ENCODE data around the gene TCN2.

Gene TCN2

DNA sequence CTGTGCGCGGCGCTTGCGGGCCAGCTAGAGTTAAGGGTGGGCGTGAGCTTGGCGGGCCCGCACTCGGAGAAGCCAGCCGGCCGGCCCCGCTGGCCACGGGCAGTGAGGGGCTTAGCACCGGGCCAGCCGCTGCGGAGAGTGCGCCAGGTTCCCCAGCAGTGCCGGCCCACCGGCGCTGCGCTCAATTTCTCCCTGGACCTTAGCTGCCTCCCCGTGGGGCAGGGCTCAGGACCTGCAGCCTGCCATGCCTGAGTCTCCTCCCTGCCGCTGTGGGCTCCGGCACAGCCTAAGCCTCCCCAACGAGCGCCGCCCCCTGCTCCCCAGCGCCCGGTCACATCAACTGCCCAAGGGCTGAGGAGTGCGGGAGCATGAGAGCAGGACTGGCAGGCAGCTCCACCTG is 10.1 kb upstream of the TCN2 start:
- Histone ChIP-seq H3K36me3 (ENCODE audit: insufficient read depth) (no peaks in the 10 kb centered on the region), H3K4me2 (no peak overlapping the region), H3K79me2 (ENCODE audit: insufficient read depth, low read depth) (no peaks in the 10 kb centered on the region), H4K20me1 (ENCODE audit: insufficient read depth) (no peaks in the 10 kb centered on the region), H3K4me1 (ENCODE audit: low read depth, poor library complexity, severe bottlenecking) (peaks cover 8% of the 10 kb centered on the region), H3K27ac (no peak overlapping the region), H3K27me3 (ENCODE audit: insufficient read depth, low read depth) (peaks cover 16% of the 10 kb centered on the region; the same call in 1 of the 2 replicates), H2AFZ (ENCODE audit: low read depth) (no peak overlapping the region), H3K4me3 (IDR thresholded peaks at IDR 0.05; ENCODE audit: insufficient read depth, low read depth, low read length) (no peak overlapping the region), H3K9ac (no peak overlapping the region)
- TF ChIP-seq, protein P1, sequence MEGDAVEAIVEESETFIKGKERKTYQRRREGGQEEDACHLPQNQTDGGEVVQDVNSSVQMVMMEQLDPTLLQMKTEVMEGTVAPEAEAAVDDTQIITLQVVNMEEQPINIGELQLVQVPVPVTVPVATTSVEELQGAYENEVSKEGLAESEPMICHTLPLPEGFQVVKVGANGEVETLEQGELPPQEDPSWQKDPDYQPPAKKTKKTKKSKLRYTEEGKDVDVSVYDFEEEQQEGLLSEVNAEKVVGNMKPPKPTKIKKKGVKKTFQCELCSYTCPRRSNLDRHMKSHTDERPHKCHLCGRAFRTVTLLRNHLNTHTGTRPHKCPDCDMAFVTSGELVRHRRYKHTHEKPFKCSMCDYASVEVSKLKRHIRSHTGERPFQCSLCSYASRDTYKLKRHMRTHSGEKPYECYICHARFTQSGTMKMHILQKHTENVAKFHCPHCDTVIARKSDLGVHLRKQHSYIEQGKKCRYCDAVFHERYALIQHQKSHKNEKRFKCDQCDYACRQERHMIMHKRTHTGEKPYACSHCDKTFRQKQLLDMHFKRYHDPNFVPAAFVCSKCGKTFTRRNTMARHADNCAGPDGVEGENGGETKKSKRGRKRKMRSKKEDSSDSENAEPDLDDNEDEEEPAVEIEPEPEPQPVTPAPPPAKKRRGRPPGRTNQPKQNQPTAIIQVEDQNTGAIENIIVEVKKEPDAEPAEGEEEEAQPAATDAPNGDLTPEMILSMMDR (conservative IDR thresholded peaks at IDR 0.05; ENCODE audit: low read depth, low read length): no peak

DNA sequence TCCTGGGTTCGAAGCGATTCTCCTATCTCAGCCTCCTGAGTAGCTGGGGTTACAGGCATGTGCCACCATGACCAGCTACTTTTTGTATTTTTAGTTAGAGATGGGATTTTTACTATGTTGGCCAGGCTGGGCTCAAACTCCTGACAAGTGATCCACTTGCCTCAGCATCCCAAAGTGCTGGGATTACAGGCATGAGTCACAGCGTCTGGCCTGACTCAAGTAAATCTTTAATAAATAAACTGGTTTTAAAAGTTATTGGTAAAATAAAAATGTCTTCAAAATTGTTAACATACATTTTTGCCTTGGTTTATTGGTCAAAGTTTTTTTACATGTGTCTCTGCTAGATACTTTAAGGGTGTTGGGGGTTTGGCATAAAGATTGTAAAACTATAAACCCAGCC is 8.0 kb upstream of the TCN2 start:
- Histone ChIP-seq H3K4me1 (ENCODE audit: low read depth, poor library complexity, severe bottlenecking) (peaks cover 12% of the 10 kb centered on the region), H3K27ac (no peak overlapping the region), H4K20me1 (ENCODE audit: insufficient read depth) (no peaks in the 10 kb centered on the region), H2AFZ (ENCODE audit: low read depth) (no peak overlapping the region), H3K79me2 (ENCODE audit: insufficient read depth, low read depth) (no peaks in the 10 kb centered on the region), H3K4me2 (no peak overlapping the region), H3K27me3 (ENCODE audit: insufficient read depth, low read depth) (peaks cover 2% of the 10 kb centered on the region; the same call in 1 of the 2 replicates), H3K4me3 (IDR thresholded peaks at IDR 0.05; ENCODE audit: insufficient read depth, low read depth, low read length) (no peak overlapping the region), H3K9ac (no peak overlapping the region), H3K36me3 (ENCODE audit: insufficient read depth) (no peaks in the 10 kb centered on the region)
- TF ChIP-seq, protein P1 (conservative IDR thresholded peaks at IDR 0.05; ENCODE audit: low read depth, low read length): no peak

DNA sequence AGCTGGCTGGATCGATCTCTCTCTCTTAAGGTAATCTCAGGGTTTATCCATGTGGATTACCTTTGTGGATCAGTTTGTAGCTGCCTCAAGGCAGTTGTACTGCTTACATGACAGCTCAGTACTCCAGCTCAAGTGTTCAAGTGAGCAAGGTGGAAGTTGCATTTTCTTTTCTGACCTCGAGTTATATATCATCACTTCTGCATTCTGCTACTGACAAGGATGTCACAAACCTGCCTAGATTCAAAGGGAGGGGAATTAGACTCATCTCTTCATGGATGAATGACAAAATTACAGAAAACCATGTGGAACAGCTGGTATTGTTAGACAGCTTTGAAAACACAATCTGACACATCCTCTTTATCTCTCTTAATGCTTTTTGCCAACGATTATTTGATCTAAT is 6.1 kb upstream of the TCN2 start:
- H3K4me2 ChIP-seq: no peak overlapping the region
- no peaks in the 10 kb centered on the region for H3K79me2 ChIP-seq (ENCODE audit: insufficient read depth, low read depth)
- H3K27me3 ChIP-seq (ENCODE audit: insufficient read depth, low read depth): no peaks in the 10 kb centered on the region
- no peak overlapping the region for H3K9ac ChIP-seq
- no peak overlapping the region for H3K27ac ChIP-seq
- peaks cover 28% of the 10 kb centered on the region for H3K4me1 ChIP-seq (ENCODE audit: low read depth, poor library complexity, severe bottlenecking)
- TF ChIP-seq, protein P1 (conservative IDR thresholded peaks at IDR 0.05; ENCODE audit: low read depth, low read length): no peak
- H3K36me3 ChIP-seq (ENCODE audit: insufficient read depth): no peaks in the 10 kb centered on the region
- no peaks in the 10 kb centered on the region for H4K20me1 ChIP-seq (ENCODE audit: insufficient read depth)
- H3K4me3 ChIP-seq (IDR thresholded peaks at IDR 0.05; ENCODE audit: insufficient read depth, low read depth, low read length): no peak overlapping the region
- no peak overlapping the region for H2AFZ ChIP-seq (ENCODE audit: low read depth)

DNA sequence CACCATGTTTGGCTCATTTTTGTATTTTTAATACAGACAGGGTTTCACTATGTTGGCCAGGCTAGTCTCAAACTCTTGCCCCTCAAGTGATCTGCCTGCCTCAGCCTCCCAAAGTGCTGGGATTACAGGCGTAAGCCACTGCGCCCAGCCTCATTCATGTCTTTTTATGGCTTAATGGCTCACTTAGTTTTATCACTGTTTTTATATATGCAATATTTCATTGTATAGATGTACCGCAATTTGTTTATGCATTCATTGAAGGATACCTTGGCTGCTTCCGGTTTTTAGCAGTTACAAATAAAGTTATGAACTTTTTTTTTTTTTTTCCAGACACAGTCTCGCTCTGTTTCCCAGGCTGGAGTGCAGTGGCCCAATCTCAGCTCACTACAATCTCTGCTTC is 5.5 kb upstream of the TCN2 start:
- Histone ChIP-seq H4K20me1 (ENCODE audit: insufficient read depth) (no peaks in the 10 kb centered on the region), H3K9ac (no peak overlapping the region), H3K27me3 (ENCODE audit: insufficient read depth, low read depth) (no peaks in the 10 kb centered on the region), H3K79me2 (ENCODE audit: insufficient read depth, low read depth) (no peaks in the 10 kb centered on the region), H3K4me3 (IDR thresholded peaks at IDR 0.05; ENCODE audit: insufficient read depth, low read depth, low read length) (no peak overlapping the region), H3K27ac (no peak overlapping the region), H3K4me1 (ENCODE audit: low read depth, poor library complexity, severe bottlenecking) (peaks cover 32% of the 10 kb centered on the region), H2AFZ (ENCODE audit: low read depth) (no peak overlapping the region), H3K36me3 (ENCODE audit: insufficient read depth) (no peaks in the 10 kb centered on the region), H3K4me2 (no peak overlapping the region)
- TF ChIP-seq, protein P1 (conservative IDR thresholded peaks at IDR 0.05; ENCODE audit: low read depth, low read length): no peak
